SU-DHL-6 (cell line): Measurements from ENCODE around the gene CLDN10.

ENCODE experiments used
- H2AFZ ChIP-seq: fragments of 200-600 bp; sonication (generic); 2 replicates; pipeline ENCODE4 v1.6.1; 2014; ENCODE audit warnings: low read depth, mild to moderate bottlenecking, moderate library complexity, mixed read lengths, antibody characterized with exemption, low read length; ENCODE audit not compliant: severe bottlenecking
- H3F3A ChIP-seq: fragments of 200-600 bp; shearing (Covaris generic); 2 replicates; pipeline ENCODE4 v1.6.0; 2016; ENCODE audit warnings: antibody characterized with exemption, mild to moderate bottlenecking; ENCODE audit not compliant: insufficient read depth
- H3K27ac ChIP-seq: fragments of 200-600 bp; sonication (generic); 2 replicates; pipeline ENCODE4 v1.5.1; 2016; ENCODE audit warnings: low read depth, mild to moderate bottlenecking, low read length, moderate library complexity, mixed read lengths
- H3K27me3 ChIP-seq: fragments of 200-600 bp; sonication (generic), shearing (Covaris generic); 2 replicates; pipeline ENCODE4 v1.6.0; 2014; ENCODE audit warnings: mild to moderate bottlenecking, low read length
- H3K36me3 ChIP-seq: fragments of 200-600 bp; sonication (generic); 2 replicates; pipeline ENCODE4 v1.6.1; 2014; ENCODE audit warnings: mild to moderate bottlenecking, low read length, mixed read lengths
- H3K4me2 ChIP-seq: fragments of 300-600, 200-600 bp; shearing (Covaris generic), sonication (generic); 2 replicates; pipeline ENCODE4 v1.6.0; 2014; ENCODE audit warnings: low read length, low read depth, mild to moderate bottlenecking; ENCODE audit not compliant: poor library complexity, severe bottlenecking
- H3K4me3 ChIP-seq: fragments of 200-600 bp; sonication (generic); 2 replicates; pipeline ENCODE4 v1.5.1; 2014; ENCODE audit warnings: antibody characterized with exemption, low read length, mild to moderate bottlenecking, mixed read lengths; ENCODE audit not compliant: insufficient read depth, poor library complexity, severe bottlenecking
- H3K79me2 ChIP-seq: fragments of 200-600 bp; sonication (generic); 2 replicates; pipeline ENCODE4 v1.6.1; 2014; ENCODE audit warnings: mild to moderate bottlenecking, low read length, moderate library complexity; ENCODE audit not compliant: insufficient read depth
- H3K9ac ChIP-seq: fragments of 200-600 bp; sonication (generic); 2 replicates; pipeline ENCODE4 v1.7.0; 2014; ENCODE audit warnings: mild to moderate bottlenecking, low read length
- H3K9me2 ChIP-seq: fragments of 200-600 bp; sonication (generic); replicated peaks from 2 replicates; pipeline ENCODE4 v1.6.1; 2014; ENCODE audit warnings: low read length; ENCODE audit not compliant: insufficient read depth
- H3K9me3 ChIP-seq: fragments of 200-600 bp; sonication (generic); 2 replicates; pipeline ENCODE4 v1.6.1; 2014; ENCODE audit warnings: low read length, mixed read lengths; ENCODE audit not compliant: insufficient read depth
- H4K20me1 ChIP-seq: fragments of 200-600 bp; sonication (generic); 2 replicates; pipeline ENCODE4 v1.6.1; 2014; ENCODE audit warnings: low read depth, mild to moderate bottlenecking, antibody characterized with exemption, low read length, moderate library complexity, mixed read lengths
- EZH2phosphoT487 ChIP-seq: fragments of 200-600 bp; sonication (generic), shearing (Covaris generic); conservative IDR thresholded peaks from 2 replicates; pipeline ENCODE4 v1.6.1; 2018; ENCODE audit warnings: mild to moderate bottlenecking, antibody characterized with exemption, low read length, moderate library complexity, mixed read lengths
- TF ChIP-seq, protein P1 (sequence below): fragments of 200-600 bp; sonication (generic); IDR thresholded peaks from one replicate; pipeline ENCODE4 v1.5.1; 2017; ENCODE audit warnings: antibody characterized with exemption, mild to moderate bottlenecking, low read length, moderate library complexity; ENCODE audit not compliant: insufficient read depth, poor library complexity, severe bottlenecking

The CLDN10 gene

GRCh38 chr13:95541911-95542474 lies 10.5 kb upstream of the CLDN10 start:
- H3K9me2 ChIP-seq = no peaks in the 10 kb centered on the region
- H4K20me1 ChIP-seq = no peaks in the 10 kb centered on the region; the same call in 1 of the 2 replicates
- no peaks in the 10 kb centered on the region for H3F3A ChIP-seq
- H3K9me3 ChIP-seq = no peaks in the 10 kb centered on the region
- H3K79me2 ChIP-seq = no peaks in the 10 kb centered on the region
- no peak overlapping the region for H3K4me3 ChIP-seq
- H3K36me3 ChIP-seq = no peaks in the 10 kb centered on the region
- no peak overlapping the region for H3K4me2 ChIP-seq
- no peak overlapping the region for H2AFZ ChIP-seq
- no peaks in the 10 kb centered on the region for H3K27me3 ChIP-seq
- no peak overlapping the region for H3K27ac ChIP-seq
- H3K9ac ChIP-seq = no peak overlapping the region
- TF ChIP-seq EZH2phosphoT487 = no peak
- TF ChIP-seq, protein P1, sequence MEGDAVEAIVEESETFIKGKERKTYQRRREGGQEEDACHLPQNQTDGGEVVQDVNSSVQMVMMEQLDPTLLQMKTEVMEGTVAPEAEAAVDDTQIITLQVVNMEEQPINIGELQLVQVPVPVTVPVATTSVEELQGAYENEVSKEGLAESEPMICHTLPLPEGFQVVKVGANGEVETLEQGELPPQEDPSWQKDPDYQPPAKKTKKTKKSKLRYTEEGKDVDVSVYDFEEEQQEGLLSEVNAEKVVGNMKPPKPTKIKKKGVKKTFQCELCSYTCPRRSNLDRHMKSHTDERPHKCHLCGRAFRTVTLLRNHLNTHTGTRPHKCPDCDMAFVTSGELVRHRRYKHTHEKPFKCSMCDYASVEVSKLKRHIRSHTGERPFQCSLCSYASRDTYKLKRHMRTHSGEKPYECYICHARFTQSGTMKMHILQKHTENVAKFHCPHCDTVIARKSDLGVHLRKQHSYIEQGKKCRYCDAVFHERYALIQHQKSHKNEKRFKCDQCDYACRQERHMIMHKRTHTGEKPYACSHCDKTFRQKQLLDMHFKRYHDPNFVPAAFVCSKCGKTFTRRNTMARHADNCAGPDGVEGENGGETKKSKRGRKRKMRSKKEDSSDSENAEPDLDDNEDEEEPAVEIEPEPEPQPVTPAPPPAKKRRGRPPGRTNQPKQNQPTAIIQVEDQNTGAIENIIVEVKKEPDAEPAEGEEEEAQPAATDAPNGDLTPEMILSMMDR = no peak

- no peaks in the 10 kb centered on the region for H3K9me3 ChIP-seq
- no peak overlapping the region for H3K4me3 ChIP-seq
- TF ChIP-seq, protein P1 = no peak
- TF ChIP-seq EZH2phosphoT487 = no peak
- no peaks in the 10 kb centered on the region for H3K27me3 ChIP-seq
- H3K27ac ChIP-seq = no peak overlapping the region
- no peaks in the 10 kb centered on the region for H3F3A ChIP-seq
- no peaks in the 10 kb centered on the region; the same call in 1 of the 2 replicates for H4K20me1 ChIP-seq
- H3K4me2 ChIP-seq = no peak overlapping the region
- no peak overlapping the region for H2AFZ ChIP-seq
- H3K9ac ChIP-seq = no peak overlapping the region
- no peaks in the 10 kb centered on the region for H3K9me2 ChIP-seq
- no peaks in the 10 kb centered on the region for H3K79me2 ChIP-seq
- no peaks in the 10 kb centered on the region for H3K36me3 ChIP-seq
Measured at GRCh38 chr13:95544293-95544692, 8.2 kb upstream of the CLDN10 start.

- Histone ChIP-seq H3K9ac (no peak overlapping the region), H3K79me2 (no peaks in the 10 kb centered on the region), H4K20me1 (no peaks in the 10 kb centered on the region; the same call in 1 of the 2 replicates), H3K4me3 (no peak overlapping the region), H3K4me2 (no peak overlapping the region), H3K27me3 (no peaks in the 10 kb centered on the region), H3F3A (no peaks in the 10 kb centered on the region), H3K9me3 (no peaks in the 10 kb centered on the region), H2AFZ (no peak overlapping the region), H3K9me2 (no peaks in the 10 kb centered on the region), H3K36me3 (no peaks in the 10 kb centered on the region), H3K27ac (no peak overlapping the region)
- no peak for TF ChIP-seq EZH2phosphoT487
- TF ChIP-seq, protein P1 = no peak
Measured at GRCh38 chr13:95546919-95547318, 5.6 kb upstream of the CLDN10 start.
